Glutamatergic neuron (in vitro differentiated cells): ENCODE measurements around the gene MPPED2. TPM values are rescaled to one million over a fixed set of nuclear protein-coding genes. Genes with fewer than 3 reads are reported as not detected.

Experiments used
- DNase-seq: peaks from one replicate; pipeline ENCODE4 v3.0.0; 2022
- H3K27ac Mint-ChIP-seq: one replicate; pipeline ENCODE4 v1.8.0; 2020; ENCODE audit warnings: mild to moderate bottlenecking, mixed read lengths, inconsistent platforms; ENCODE audit not compliant: unreplicated experiment
- H3K27me3 Mint-ChIP-seq: one replicate; pipeline ENCODE4 v1.8.0; 2020; ENCODE audit warnings: mild to moderate bottlenecking, moderate library complexity, mixed read lengths, inconsistent platforms; ENCODE audit not compliant: unreplicated experiment
- H3K36me3 Mint-ChIP-seq: one replicate; pipeline ENCODE4 v1.8.0; 2020; ENCODE audit warnings: mild to moderate bottlenecking, mixed read lengths, inconsistent platforms; ENCODE audit not compliant: unreplicated experiment
- H3K4me1 Mint-ChIP-seq: one replicate; pipeline ENCODE4 v1.8.0; 2020; ENCODE audit warnings: mild to moderate bottlenecking, low read depth, mixed read lengths, inconsistent platforms; ENCODE audit not compliant: unreplicated experiment
- H3K4me3 Mint-ChIP-seq: one replicate; pipeline ENCODE4 v1.8.0; 2020; ENCODE audit warnings: mild to moderate bottlenecking, mixed read lengths, inconsistent platforms; ENCODE audit not compliant: unreplicated experiment
- H3K9me3 Mint-ChIP-seq: one replicate; pipeline ENCODE4 v1.8.0; 2020; ENCODE audit warnings: mild to moderate bottlenecking, moderate library complexity, mixed read lengths, inconsistent platforms; ENCODE audit not compliant: unreplicated experiment
- total RNA-seq: library from RNA; stranded (reverse); fragmentation: NEBNext Ultra II Directional; extraction: Animal tissue kit (Norgen Biotek cat#: 25700); gene quantifications from one replicate; pipeline ENCODE4 v1.2.1, GENCODE V29; 2021; ENCODE audit not compliant: unreplicated experiment
- TF ChIP-seq, protein P1 (sequence below): fragments of 200-600 bp; sonication (generic); IDR thresholded peaks from one replicate; pipeline ENCODE4 v1.5.0; 2021; ENCODE audit not compliant: partially characterized antibody, unreplicated experiment

Gene MPPED2
- total RNA-seq, 1 donor from 2014 or later = 11.0 TPM

- Mint-ChIP-seq H3K27me3 (no peaks in the 10 kb centered on the region), H3K36me3 (no peaks in the 10 kb centered on the region), H3K4me3 (no peak overlapping the region), H3K27ac (no peak overlapping the region), H3K9me3 (no peaks in the 10 kb centered on the region), H3K4me1 (no peaks in the 10 kb centered on the region)
- TF ChIP-seq, protein P1, sequence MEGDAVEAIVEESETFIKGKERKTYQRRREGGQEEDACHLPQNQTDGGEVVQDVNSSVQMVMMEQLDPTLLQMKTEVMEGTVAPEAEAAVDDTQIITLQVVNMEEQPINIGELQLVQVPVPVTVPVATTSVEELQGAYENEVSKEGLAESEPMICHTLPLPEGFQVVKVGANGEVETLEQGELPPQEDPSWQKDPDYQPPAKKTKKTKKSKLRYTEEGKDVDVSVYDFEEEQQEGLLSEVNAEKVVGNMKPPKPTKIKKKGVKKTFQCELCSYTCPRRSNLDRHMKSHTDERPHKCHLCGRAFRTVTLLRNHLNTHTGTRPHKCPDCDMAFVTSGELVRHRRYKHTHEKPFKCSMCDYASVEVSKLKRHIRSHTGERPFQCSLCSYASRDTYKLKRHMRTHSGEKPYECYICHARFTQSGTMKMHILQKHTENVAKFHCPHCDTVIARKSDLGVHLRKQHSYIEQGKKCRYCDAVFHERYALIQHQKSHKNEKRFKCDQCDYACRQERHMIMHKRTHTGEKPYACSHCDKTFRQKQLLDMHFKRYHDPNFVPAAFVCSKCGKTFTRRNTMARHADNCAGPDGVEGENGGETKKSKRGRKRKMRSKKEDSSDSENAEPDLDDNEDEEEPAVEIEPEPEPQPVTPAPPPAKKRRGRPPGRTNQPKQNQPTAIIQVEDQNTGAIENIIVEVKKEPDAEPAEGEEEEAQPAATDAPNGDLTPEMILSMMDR = peak; percentile 22
- DNase-seq = no peak
Measured at GRCh38 chr11:30617762-30618161, 31.6 kb upstream of the MPPED2 start.

- TF ChIP-seq, protein P1 = no peak
- H3K27ac Mint-ChIP-seq = no peak overlapping the region
Measured at GRCh38 chr11:30610628-30611027, 24.5 kb upstream of the MPPED2 start.

DNA sequence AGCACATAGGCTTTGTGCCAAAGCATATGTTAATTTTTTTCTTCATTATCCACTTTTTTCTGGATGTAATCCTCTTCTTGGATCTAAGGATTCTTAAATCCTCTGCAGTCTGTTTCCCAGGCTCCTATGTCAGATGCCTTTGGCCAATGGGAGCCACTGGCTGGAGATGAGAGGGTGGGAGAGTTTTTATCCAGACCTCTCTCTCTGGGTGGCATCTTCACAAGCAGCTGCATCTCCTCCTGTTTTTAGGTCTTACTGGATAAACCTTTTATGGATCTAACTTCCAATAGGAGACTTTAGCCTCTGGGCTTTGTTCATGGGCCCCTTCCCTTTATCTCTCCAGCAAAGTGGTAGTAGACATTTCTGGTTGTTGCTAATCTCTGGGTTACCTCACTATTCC is 22.4 kb upstream of the MPPED2 start:
- no peaks in the 10 kb centered on the region for H3K36me3 Mint-ChIP-seq
- H3K4me1 Mint-ChIP-seq = no peaks in the 10 kb centered on the region
- no peaks in the 10 kb centered on the region for H3K27me3 Mint-ChIP-seq
- no peak overlapping the region for H3K27ac Mint-ChIP-seq
- DNase-seq = no peak
- no peaks in the 10 kb centered on the region for H3K9me3 Mint-ChIP-seq
- H3K4me3 Mint-ChIP-seq = no peak overlapping the region
- TF ChIP-seq, protein P1 = no peak

More at GRCh38 chr11:30610628-30611027, 24.5 kb upstream of the MPPED2 start:
- no peaks in the 10 kb centered on the region for H3K4me1 Mint-ChIP-seq
- H3K36me3 Mint-ChIP-seq = no peaks in the 10 kb centered on the region
- no peaks in the 10 kb centered on the region for H3K27me3 Mint-ChIP-seq
- H3K9me3 Mint-ChIP-seq = no peaks in the 10 kb centered on the region
- no peak overlapping the region for H3K4me3 Mint-ChIP-seq
- no peak for DNase-seq

DNA sequence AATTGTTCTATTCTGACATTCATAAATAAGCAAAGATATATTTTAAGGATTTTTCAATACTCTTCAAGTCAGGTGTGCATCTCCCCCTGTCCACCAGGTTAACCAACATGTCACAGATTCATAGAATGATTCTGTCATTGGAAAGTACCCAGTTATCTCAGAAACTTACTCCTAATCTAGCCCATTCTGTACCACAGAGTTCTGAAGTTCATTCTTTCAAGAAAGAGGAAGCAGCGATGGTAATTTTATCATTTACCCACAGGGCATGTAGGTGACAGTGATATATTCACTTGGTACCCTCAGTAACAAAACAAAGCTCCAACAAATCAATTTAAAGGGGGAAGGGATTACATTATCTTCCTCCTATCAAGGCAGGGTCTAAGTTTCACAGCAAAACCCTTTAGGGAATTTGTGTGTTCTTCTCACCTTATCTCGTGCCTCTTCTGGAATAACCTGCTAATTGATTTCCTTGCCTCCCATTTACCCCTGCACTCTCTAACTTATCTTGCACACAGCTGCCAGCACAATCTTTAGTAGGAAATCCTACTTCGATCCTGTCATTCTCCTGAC is 19.0 kb upstream of the MPPED2 start:
- Mint-ChIP-seq H3K9me3 (no peaks in the 10 kb centered on the region), H3K27ac (no peak overlapping the region)

DNA sequence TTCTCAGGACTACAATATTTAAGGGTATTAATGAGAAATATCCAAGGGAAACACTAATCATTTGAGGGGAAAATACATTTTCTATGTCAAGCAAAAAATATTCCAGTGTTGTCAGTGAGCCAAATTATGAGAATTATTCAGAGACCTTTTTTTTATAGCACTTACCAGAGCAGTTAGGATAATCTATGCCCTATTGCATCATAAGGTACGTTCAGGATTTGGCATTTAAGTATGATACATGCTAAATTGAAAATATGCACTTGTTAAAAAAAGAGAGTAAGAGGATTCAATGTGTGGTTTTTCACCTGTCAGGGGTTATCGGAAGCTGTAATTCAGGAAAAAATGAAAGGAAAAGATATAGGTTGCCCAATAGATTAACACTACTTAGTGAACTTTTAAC is 17.2 kb upstream of the MPPED2 start:
- H3K27me3 Mint-ChIP-seq = no peaks in the 10 kb centered on the region
- no peaks in the 10 kb centered on the region for H3K4me1 Mint-ChIP-seq
- no peak for DNase-seq
- H3K4me3 Mint-ChIP-seq = no peak overlapping the region
- no peaks in the 10 kb centered on the region for H3K9me3 Mint-ChIP-seq
- no peaks in the 10 kb centered on the region for H3K36me3 Mint-ChIP-seq
- no peak overlapping the region for H3K27ac Mint-ChIP-seq
- TF ChIP-seq, protein P1 = no peak

More for the DNA sequence above, 19.0 kb upstream of the MPPED2 start:
- TF ChIP-seq, protein P1 = no peak
- no peak for DNase-seq
- H3K27me3 Mint-ChIP-seq = no peaks in the 10 kb centered on the region
- H3K4me3 Mint-ChIP-seq = no peak overlapping the region
- H3K4me1 Mint-ChIP-seq = no peaks in the 10 kb centered on the region
- H3K36me3 Mint-ChIP-seq = no peaks in the 10 kb centered on the region
